Measurements from ENCODE around the gene DMAC2L. TPM values are rescaled to one million over a fixed set of nuclear protein-coding genes. Genes with fewer than 3 reads are reported as not detected.
"Not testable (repeated sequence)": the region's sequence is repeated elsewhere in the genome, so short reads cannot be mapped to it uniquely, and the experiment has no call there.

DMAC2L gene
- total RNA-seq, 2 experiments from 2014 or later, result 13.8 to 33.0 TPM

- H3K27ac ChIP-seq (ENCODE audit: low read depth, low read length, poor library complexity, severe bottlenecking), result peak overlapping the region; percentile 77
- peaks cover 16% of the 10 kb centered on the region for H3K4me1 ChIP-seq (ENCODE audit: insufficient read depth, low read length, poor library complexity, severe bottlenecking)
- H3K36me3 ChIP-seq (ENCODE audit: insufficient read depth, low read length), result peaks cover 14% of the 10 kb centered on the region
- POLR2A ChIA-PET, result interaction anchor here (0.6 to 3.1 kb wide), 15 partner anchors 10 to 1583 kb away, joined by 3 to 12 read pairs (median 4); partner anchors contain the start of gene VCPKMT
- peaks cover 10% of the 10 kb centered on the region; the same call in 1 of the 2 replicates for H3K9me3 ChIP-seq (ENCODE audit: low read length)
- H3K4me3 ChIP-seq (ENCODE audit: low read depth, low read length, poor library complexity, severe bottlenecking), result peak overlapping the region; percentile 73
- H3K79me2 ChIP-seq (ENCODE audit: insufficient read depth, low read depth, low read length), result peaks cover 28% of the 10 kb centered on the region; the same call in 1 of the 2 replicates
- TF ChIP-seq, protein P1, sequence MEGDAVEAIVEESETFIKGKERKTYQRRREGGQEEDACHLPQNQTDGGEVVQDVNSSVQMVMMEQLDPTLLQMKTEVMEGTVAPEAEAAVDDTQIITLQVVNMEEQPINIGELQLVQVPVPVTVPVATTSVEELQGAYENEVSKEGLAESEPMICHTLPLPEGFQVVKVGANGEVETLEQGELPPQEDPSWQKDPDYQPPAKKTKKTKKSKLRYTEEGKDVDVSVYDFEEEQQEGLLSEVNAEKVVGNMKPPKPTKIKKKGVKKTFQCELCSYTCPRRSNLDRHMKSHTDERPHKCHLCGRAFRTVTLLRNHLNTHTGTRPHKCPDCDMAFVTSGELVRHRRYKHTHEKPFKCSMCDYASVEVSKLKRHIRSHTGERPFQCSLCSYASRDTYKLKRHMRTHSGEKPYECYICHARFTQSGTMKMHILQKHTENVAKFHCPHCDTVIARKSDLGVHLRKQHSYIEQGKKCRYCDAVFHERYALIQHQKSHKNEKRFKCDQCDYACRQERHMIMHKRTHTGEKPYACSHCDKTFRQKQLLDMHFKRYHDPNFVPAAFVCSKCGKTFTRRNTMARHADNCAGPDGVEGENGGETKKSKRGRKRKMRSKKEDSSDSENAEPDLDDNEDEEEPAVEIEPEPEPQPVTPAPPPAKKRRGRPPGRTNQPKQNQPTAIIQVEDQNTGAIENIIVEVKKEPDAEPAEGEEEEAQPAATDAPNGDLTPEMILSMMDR (conservative IDR thresholded peaks at IDR 0.05; ENCODE audit: low read length), result no peak
- TF ChIP-seq EZH2phosphoT487 (IDR thresholded peaks at IDR 0.05; ENCODE audit: borderline replicate concordance, low read depth, low read length), result no peak
- H4K20me1 ChIP-seq (ENCODE audit: insufficient read depth, low read length), result no peaks in the 10 kb centered on the region
- CTCF ChIA-PET (ENCODE audit: unreplicated experiment), result interaction anchor here (0.5 to 0.6 kb wide), 6 partner anchors 15 to 794 kb away, joined by 3 to 9 read pairs (median 3); no protein-coding TSS in a partner anchor
- peak overlapping the region; percentile 87 for H2AFZ ChIP-seq (ENCODE audit: low read length)
- BruUV-seq (replicated peaks), result no TSS peak
- H3K4me2 ChIP-seq (ENCODE audit: low read length), result peak overlapping the region; percentile 91
- intact Hi-C loops (cut with micrococcal nuclease; ENCODE audit: unreplicated experiment), result loop anchor here (1.0 to 10.0 kb wide), 6 partner anchors 50 to 680 kb away; partner anchors contain the start of genes MAP4K5 and SOS2
- H3K9me2 ChIP-seq (ENCODE audit: insufficient read depth, low read length), result no peaks in the 10 kb centered on the region
- peak; percentile 66 for DNase-seq (ENCODE audit: low spot score)
Observed at GRCh38 chr14:50312734-50313054, 570 bp downstream of the DMAC2L start.

- peaks cover 16% of the 10 kb centered on the region for H3K4me1 ChIP-seq (ENCODE audit: insufficient read depth, low read length, poor library complexity, severe bottlenecking)
- H3K27ac ChIP-seq (ENCODE audit: low read depth, low read length, poor library complexity, severe bottlenecking); H3K4me2 ChIP-seq (ENCODE audit: low read length); H3K9me2 ChIP-seq (ENCODE audit: insufficient read depth, low read length); H3K9me3 ChIP-seq (ENCODE audit: low read length); CTCF ChIA-PET (ENCODE audit: unreplicated experiment); BruUV-seq (replicated peaks); POLR2A ChIA-PET; H2AFZ ChIP-seq (ENCODE audit: low read length); H3K4me3 ChIP-seq (ENCODE audit: low read depth, low read length, poor library complexity, severe bottlenecking); H4K20me1 ChIP-seq (ENCODE audit: insufficient read depth, low read length): not testable (repeated sequence)
- H3K79me2 ChIP-seq (ENCODE audit: insufficient read depth, low read depth, low read length), result peaks cover 34% of the 10 kb centered on the region; the same call in 1 of the 2 replicates
- intact Hi-C loops (cut with micrococcal nuclease; ENCODE audit: unreplicated experiment), result loop anchor here (5.0 to 10.0 kb wide), 4 partner anchors 48 to 682 kb away; no protein-coding TSS in a partner anchor
- peak; percentile 29 for DNase-seq (ENCODE audit: low spot score)
- H3K36me3 ChIP-seq (ENCODE audit: insufficient read depth, low read length), result peaks cover 14% of the 10 kb centered on the region
Observed at GRCh38 chr14:50314098-50314497, 2.0 kb downstream of the DMAC2L start.

DNA sequence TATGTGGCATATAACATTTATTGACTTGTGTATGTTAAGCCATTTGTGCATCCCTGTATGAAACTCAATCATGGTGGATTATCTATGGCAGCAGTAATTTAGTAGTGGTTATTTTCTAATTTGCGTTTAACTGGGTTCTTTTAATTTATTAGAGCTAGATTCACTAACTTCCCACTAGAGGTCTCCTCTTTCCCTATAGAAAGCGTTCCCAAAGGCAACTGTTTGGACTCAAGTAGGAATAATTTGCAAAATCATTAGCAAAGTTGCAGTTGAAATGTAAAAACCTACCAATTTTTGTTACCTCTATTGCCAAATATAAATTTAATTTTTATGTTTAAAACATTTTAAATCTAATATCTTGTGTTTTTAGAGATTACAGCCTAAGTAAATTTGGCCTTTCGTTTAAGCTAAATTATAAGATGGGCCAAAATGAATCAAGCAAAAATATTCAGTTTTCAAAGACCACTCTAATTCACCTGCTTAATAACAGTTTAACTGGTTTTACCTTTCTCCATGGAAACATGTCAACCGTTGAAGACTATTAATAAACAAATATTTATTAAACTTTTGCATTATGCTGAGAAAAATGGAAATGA, 6.0 kb downstream of the DMAC2L start:
- H3K4me1 ChIP-seq (ENCODE audit: insufficient read depth, low read length, poor library complexity, severe bottlenecking), result peaks cover 19% of the 10 kb centered on the region
- POLR2A ChIA-PET, result interaction anchor here (0.7 kb wide), 1 partner anchor 93 kb away, joined by 3 read pairs; no protein-coding TSS in a partner anchor
- no peak overlapping the region for H3K4me3 ChIP-seq (ENCODE audit: low read depth, low read length, poor library complexity, severe bottlenecking)
- no TSS peak for BruUV-seq (replicated peaks)
- H3K36me3 ChIP-seq (ENCODE audit: insufficient read depth, low read length), result peaks cover 22% of the 10 kb centered on the region
- H3K9me2 ChIP-seq (ENCODE audit: insufficient read depth, low read length), result no peaks in the 10 kb centered on the region
- CTCF ChIA-PET (ENCODE audit: unreplicated experiment), result no interaction called here
- H2AFZ ChIP-seq (ENCODE audit: low read length), result no peak overlapping the region
- H4K20me1 ChIP-seq (ENCODE audit: insufficient read depth, low read length), result no peaks in the 10 kb centered on the region
- intact Hi-C loops (cut with micrococcal nuclease; ENCODE audit: unreplicated experiment), result loop anchor here (10.0 kb wide), 1 partner anchor 453 kb away; no protein-coding TSS in a partner anchor
- peaks cover 20% of the 10 kb centered on the region; the same call in 1 of the 2 replicates for H3K79me2 ChIP-seq (ENCODE audit: insufficient read depth, low read depth, low read length)
- H3K4me2 ChIP-seq (ENCODE audit: low read length), result no peak overlapping the region
- H3K9me3 ChIP-seq (ENCODE audit: low read length), result peaks cover 10% of the 10 kb centered on the region; the same call in 1 of the 2 replicates
- TF ChIP-seq, protein P1 (conservative IDR thresholded peaks at IDR 0.05; ENCODE audit: low read length), result peak; percentile 75
- TF ChIP-seq EZH2phosphoT487 (IDR thresholded peaks at IDR 0.05; ENCODE audit: borderline replicate concordance, low read depth, low read length), result no peak
- no peak overlapping the region for H3K27ac ChIP-seq (ENCODE audit: low read depth, low read length, poor library complexity, severe bottlenecking)
- DNase-seq (ENCODE audit: low spot score), result peak; percentile 13
